Coronary artery (tissue), 2 donors: ENCODE results near the gene CRAMP1.

Source experiments
- DNase-seq: peaks from one replicate; pipeline ENCODE4 v3.0.0-alpha.2; 2017; ENCODE audit warnings: low spot score
- H3K27ac ChIP-seq, 2 donors: fragments of 200-600 bp; sonication (generic); one replicate each; pipeline ENCODE4 v1.5.1; 2016 to 2019
- H3K4me3 ChIP-seq: fragments of 200-600 bp; sonication (generic); 2 replicates; pipeline ENCODE4 v1.5.1; 2016; ENCODE audit warnings: mild to moderate bottlenecking, moderate library complexity
- CTCF ChIP-seq: fragments of 200-600 bp; sonication (generic); IDR thresholded peaks from one replicate; pipeline ENCODE4 v1.5.1; 2019; ENCODE audit warnings: antibody characterized with exemption

The CRAMP1 gene

GRCh38 chr16:1687427-1688316, 75.5 kb downstream of the CRAMP1 start:
- no peak for DNase-seq
- Histone ChIP-seq H3K27ac (no peak overlapping the region), H3K4me3 (no peak overlapping the region)
- TF ChIP-seq CTCF = no peak

GRCh38 chr16:1688807-1689560, 76.8 kb downstream of the CRAMP1 start:
- H3K4me3 ChIP-seq = no peak overlapping the region
- TF ChIP-seq CTCF = no peak
- no peak for DNase-seq
- no peak overlapping the region for H3K27ac ChIP-seq

GRCh38 chr16:1689853-1690252, 77.7 kb downstream of the CRAMP1 start:
- no peak overlapping the region for H3K4me3 ChIP-seq
- DNase-seq = no peak
- TF ChIP-seq CTCF = no peak
- H3K27ac ChIP-seq = no peak overlapping the region

- no peak for TF ChIP-seq CTCF
- H3K4me3 ChIP-seq = no peak overlapping the region
- H3K27ac ChIP-seq = no peak overlapping the region
These were observed 78.7 kb downstream of the CRAMP1 start for GRCh38 chr16:1690810-1691209.

GRCh38 chr16:1691276-1691675, 79.1 kb downstream of the CRAMP1 start:
- Histone ChIP-seq H3K4me3 (no peak overlapping the region), H3K27ac (no peak overlapping the region)
- no peak for TF ChIP-seq CTCF
- DNase-seq = no peak

More at GRCh38 chr16:1690810-1691209, 78.7 kb downstream of the CRAMP1 start:
- no peak for DNase-seq

- no peak for TF ChIP-seq CTCF
- no peak overlapping the region for H3K27ac ChIP-seq
- no peak for DNase-seq
- H3K4me3 ChIP-seq = no peak overlapping the region
These were observed 79.8 kb downstream of the CRAMP1 start for GRCh38 chr16:1691956-1692355.
